Sigmoid colon (tissue), 4 donors: ENCODE measurements around the gene SCAF4.

Source experiments
- CTCF ChIP-seq, 4 experiments: fragments of 450-650 bp in 3 of 4; fragments of 200-600 bp in 1 of 4; IDR thresholded peaks; one replicate each; pipeline ENCODE4 v1.5.1; 2016 to 2019; ENCODE audit warnings: antibody characterized with exemption in 4 of 4, mild to moderate bottlenecking in 3 of 4, moderate library complexity in 2 of 4
- POLR2A ChIP-seq, 2 donors: fragments of 450-650 bp; IDR thresholded peaks; one replicate each; pipeline ENCODE4 v1.6.1; 2016; ENCODE audit warnings: antibody characterized with exemption in 2 of 2, mild to moderate bottlenecking in 2 of 2, moderate library complexity in 2 of 2
- POLR2AphosphoS5 ChIP-seq, 4 donors: sonication (generic); formaldehyde crosslinking; IDR thresholded peaks; one replicate each; pipeline ENCODE4 v1.6.1; 2017; ENCODE audit warnings: antibody characterized with exemption in 4 of 4

GRCh38 chr21:31752352-31752751 lies 20.4 kb upstream of the SCAF4 start:
- TF ChIP-seq CTCF (IDR thresholded peaks at IDR 0.05) (no peak), POLR2A (IDR thresholded peaks at IDR 0.05) (no peak), POLR2AphosphoS5 (IDR thresholded peaks at IDR 0.05) (no peak)
